GM12878 (cell line): ENCODE data around the gene FAM228B. TPM values are rescaled to one million over a fixed set of nuclear protein-coding genes. Genes with fewer than 3 reads are reported as not detected.
A peak's percentile ranks its signal among the peaks of the same experiment; 100 is the strongest.

ENCODE experiments used
- ATAC-seq: fragments of 200-7000 bp; cut with Tn5 transposase; 3 replicates; pipeline ENCODE4 v1.9.1; 2020; ENCODE audit warnings: mild to moderate bottlenecking, moderate library complexity
- BruUV-seq: library from RNA; stranded (reverse); fragments of 400-500 nt; replicated peaks from 2 replicates; lab custom pipeline; 2021; lab: Mats Ljungman, UMichigan
- CTCF ChIA-PET: fragments of 300-600 bp; sonication (Branson Sonifier 250); formaldehyde crosslinking; extraction: SDS; loops from one replicate; lab custom pipeline; 2021; ENCODE audit warnings: inconsistent platforms; lab: Yijun Ruan, JAX
- POLR2A ChIA-PET: fragments of 350-600 bp; formaldehyde crosslinking; extraction: SDS; loops from one replicate; lab custom pipeline; 2021; ENCODE audit warnings: inconsistent platforms; lab: Charles Lee
- RAD21 ChIA-PET: fragments of 300-600 bp; sonication (Branson Sonifier 250); formaldehyde crosslinking; loops from one replicate; lab custom pipeline; 2023; ENCODE audit warnings: antibody characterized with exemption; ENCODE audit not compliant: unreplicated experiment; lab: Charles Lee
- SMC1A ChIA-PET: fragments of 300-600 bp; sonication (Branson Sonifier 250); formaldehyde crosslinking; loops from one replicate; lab custom pipeline; 2023; ENCODE audit not compliant: unreplicated experiment, uncharacterized antibody; lab: Charles Lee
- DNase-seq: peaks from one replicate; pipeline ENCODE4 v3.0.0-alpha.2; 2011; ENCODE audit warnings: low read depth, low spot score
- FAIRE-seq: peaks from 3 replicates; lab custom pipeline; 2011; peaks lifted over from hg19 to GRCh38; lab: Jason Lieb, UNC
- H2AFZ ChIP-seq: 2 replicates; pipeline ENCODE4 v1.6.0; 2011; ENCODE audit warnings: low read depth, low read length, control low read depth; ENCODE audit not compliant: control insufficient read depth
- H3K27ac ChIP-seq: 2 replicates; pipeline ENCODE4 v1.5.1; 2011; ENCODE audit warnings: control low read depth; ENCODE audit not compliant: control insufficient read depth, insufficient read depth
- H3K27me3 ChIP-seq, 2 experiments: replicated peaks in 1 of 2; 2 replicates each; pipeline versions ENCODE4 v1.6.0 to v1.6.1; 2011; ENCODE audit warnings: low read length in 1 of 2; ENCODE audit not compliant: control insufficient read depth in 2 of 2, insufficient read depth in 2 of 2
- H3K36me3 ChIP-seq, 2 experiments: 2 replicates each; pipeline ENCODE4 v1.5.1; 2011; ENCODE audit warnings: low read length in 1 of 2; ENCODE audit not compliant: control insufficient read depth in 2 of 2, insufficient read depth in 2 of 2
- H3K4me1 ChIP-seq: 2 replicates; pipeline ENCODE4 v1.6.1; 2011; ENCODE audit warnings: mild to moderate bottlenecking, low read length, moderate library complexity, mixed read lengths; ENCODE audit not compliant: control insufficient read depth, insufficient read depth
- H3K4me2 ChIP-seq: 2 replicates; pipeline ENCODE4 v1.6.0; 2011; ENCODE audit warnings: control low read depth; ENCODE audit not compliant: control insufficient read depth, insufficient read depth
- H3K4me3 ChIP-seq: fragments of 200-600 bp; sonication (generic); 2 replicates; pipeline ENCODE4 v1.5.1; 2016
- H3K79me2 ChIP-seq: 2 replicates; pipeline ENCODE4 v1.6.0; 2011; ENCODE audit warnings: low read length; ENCODE audit not compliant: control insufficient read depth, insufficient read depth
- H3K9ac ChIP-seq: 2 replicates; pipeline ENCODE4 v1.8.0; 2011; ENCODE audit warnings: low read length, control low read depth, mixed read lengths; ENCODE audit not compliant: control insufficient read depth, insufficient read depth
- H3K9me3 ChIP-seq: replicated peaks from 3 replicates; pipeline ENCODE4 v1.5.1; 2011; ENCODE audit warnings: mild to moderate bottlenecking, low read length; ENCODE audit not compliant: control insufficient read depth, insufficient read depth
- H4K20me1 ChIP-seq: 2 replicates; pipeline ENCODE4 v1.6.0; 2011; ENCODE audit not compliant: control insufficient read depth, insufficient read depth
- BCL11A ChIP-seq: IDR thresholded peaks from 2 replicates; pipeline ENCODE4 v1.6.1; 2011; ENCODE audit warnings: low read depth, low read length
- BHLHE40 ChIP-seq, 2 experiments: fragments of 450-650 bp in 1 of 2; IDR thresholded peaks; 2 replicates each; pipeline ENCODE4 v1.6.1; 2011 to 2017; ENCODE audit warnings: low read depth in 2 of 2, borderline replicate concordance in 1 of 2, improper control_type of control experiment in 1 of 2, low read length in 1 of 2, mild to moderate bottlenecking in 1 of 2
- CREB1 ChIP-seq: IDR thresholded peaks from 2 replicates; pipeline ENCODE4 v1.6.1; 2012; ENCODE audit warnings: low read depth, mild to moderate bottlenecking, inconsistent platforms
- CREM ChIP-seq: IDR thresholded peaks from 2 replicates; pipeline ENCODE4 v1.6.1; 2014; ENCODE audit warnings: antibody characterized with exemption, low read depth
- ETV6 ChIP-seq, 2 experiments: fragments of 450-650 bp in 1 of 2; IDR thresholded peaks in 1 of 2; conservative IDR thresholded peaks in 1 of 2; 2 replicates each; pipeline ENCODE4 v1.6.1; 2014; ENCODE audit warnings: antibody characterized with exemption in 1 of 2, borderline replicate concordance in 1 of 2, low read depth in 1 of 2, mild to moderate bottlenecking in 1 of 2, moderate library complexity in 1 of 2
- IRF4 ChIP-seq: IDR thresholded peaks from 2 replicates; pipeline ENCODE4 v1.6.1; 2011; ENCODE audit warnings: low read depth, low read length
- JUNB ChIP-seq: IDR thresholded peaks from 2 replicates; pipeline ENCODE4 v1.6.1; 2016; ENCODE audit warnings: antibody characterized with exemption, mild to moderate bottlenecking
- MEF2A ChIP-seq: IDR thresholded peaks from 2 replicates; pipeline ENCODE4 v1.6.1; 2011; ENCODE audit warnings: low read depth, mild to moderate bottlenecking, low read length, moderate library complexity; ENCODE audit not compliant: insufficient read depth
- NFIC ChIP-seq: IDR thresholded peaks from 2 replicates; pipeline ENCODE4 v1.6.1; 2012; ENCODE audit warnings: low read depth, mild to moderate bottlenecking, inconsistent platforms, low read length, moderate library complexity
- POU2F2 ChIP-seq: IDR thresholded peaks from 3 replicates; pipeline ENCODE4 v1.6.1; 2011; ENCODE audit warnings: low read depth, mild to moderate bottlenecking, low read length, borderline replicate concordance
- RFX5 ChIP-seq: IDR thresholded peaks from 2 replicates; pipeline ENCODE4 v1.6.1; 2011; ENCODE audit warnings: low read depth, low read length, improper control_type of control experiment
- TBL1XR1 ChIP-seq: IDR thresholded peaks from 2 replicates; pipeline ENCODE4 v1.6.1; 2012; ENCODE audit warnings: low read depth, low read length, improper control_type of control experiment
- TCF3 ChIP-seq: IDR thresholded peaks from 2 replicates; pipeline ENCODE4 v1.6.1; 2012; ENCODE audit warnings: low read depth, mild to moderate bottlenecking, low read length, borderline replicate concordance; ENCODE audit not compliant: insufficient read depth
- WGBS: methylation state at CpG from one replicate; pipeline ENCODE4 v1.1.6; 2016; ENCODE audit warnings: low lambda C conversion rate; ENCODE audit not compliant: insufficient replicate concordance, insufficient coverage; ENCODE audit errors: missing lambda C conversion rate; 5-methylcytosine and 5-hydroxymethylcytosine counted together
- in situ Hi-C: fragments of 300-500 bp; cut with MboI; formaldehyde crosslinking; loops from 9 replicates; pipeline ENCODE4 v1.14.3; 2018; ENCODE audit warnings: mixed read lengths
- intact Hi-C: fragments of 100-400 bp; cut with micrococcal nuclease; formaldehyde crosslinking; loops from one replicate; pipeline ENCODE4 v1.14.2; 2022; ENCODE audit not compliant: unreplicated experiment
- polyA plus RNA-seq, 11 experiments: library from polyadenylated mRNA; depleted of rRNA in 4 of 11; unstranded in 6 of 11; stranded (reverse) in 5 of 11; fragments of >200 nt; fragmentation: Nextera tagmentation in 4 of 11; fragmentation: Illumina TruSeq in 1 of 11; extraction: Ambion mirVana in 4 of 11; extraction: Trizol in 1 of 11; gene quantifications; 1 replicate in 1 of 11; 2 replicates in 10 of 11; pipeline versions ENCODE4 v1.2.1 to v1.2.3, GENCODE V29; 2011 to 2016; ENCODE audit warnings: inconsistent platforms in 2 of 11, missing spikeins in 2 of 11, low read depth in 1 of 11
- total RNA-seq, 4 experiments: library from RNA; depleted of rRNA in 3 of 4; stranded (reverse); fragments of >200 nt in 3 of 4; fragmentation: Illumina TruSeq in 1 of 4; extraction: Trizol in 1 of 4; gene quantifications; 2 replicates each; pipeline versions ENCODE4 v1.2.1 to v1.2.3, GENCODE V29; 2013 to 2021
- TF ChIP-seq, protein P1 (sequence below): IDR thresholded peaks from 2 replicates; pipeline ENCODE4 v1.6.1; 2012; ENCODE audit warnings: low read length, inconsistent platforms
- TF ChIP-seq, protein P2 (sequence below): fragments of 150-350 bp; IDR thresholded peaks from 2 replicates; pipeline ENCODE4 v1.6.1; 2014; ENCODE audit warnings: mild to moderate bottlenecking, low read depth, low read length

FAM228B gene
- total and polyA plus RNA-seq, 10 of the 15 experiments (the other 5 are each of a cell fraction or from before 2014, with no cell fraction given): 3.9 to 11.0 (median 7.5) TPM

DNA sequence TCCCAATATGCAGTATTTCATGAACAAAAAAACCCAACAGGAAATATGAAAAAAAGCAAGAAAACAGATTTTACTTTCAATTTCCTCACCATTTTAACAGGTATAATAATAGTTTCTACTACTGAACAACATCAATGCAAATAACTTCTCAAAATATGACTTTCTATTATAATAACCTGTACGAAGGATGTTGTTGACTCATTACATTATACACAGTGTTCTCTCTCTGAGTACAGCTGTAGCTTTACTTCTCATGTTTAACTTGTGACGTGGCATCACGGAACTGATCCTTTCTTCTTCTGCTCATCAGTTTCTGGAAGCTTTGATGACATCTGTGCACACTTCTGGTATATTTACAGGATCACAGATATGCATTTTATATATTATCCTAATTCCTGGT, 91.6 kb downstream of the FAM228B start:
- no TSS peak for BruUV-seq
- Histone ChIP-seq H4K20me1 (no peaks in the 10 kb centered on the region), H3K27me3 (no peaks in the 10 kb centered on the region), H3K36me3 (peaks cover 12 to 13% of the 10 kb centered on the region in 2 experiments; a peak in 3 of 4 replicates), H3K27ac (peak overlapping the region; percentile 68), H3K4me3 (no peak overlapping the region), H3K9me3 (no peaks in the 10 kb centered on the region), H3K4me2 (0 out of 2 replicates have a peak overlapping the region, but pooled peaks have one; percentile 13), H2AFZ (no peak overlapping the region), H3K4me1 (peaks cover 9% of the 10 kb centered on the region), H3K9ac (no peak overlapping the region), H3K79me2 (no peaks in the 10 kb centered on the region)
- TF ChIP-seq RFX5 (peak; percentile 70), POU2F2 (no peak), JUNB (peak; percentile 72), CREB1 (peak; percentile 95), BHLHE40 (IDR thresholded peaks at IDR 0.05; ENCODE audit: borderline replicate concordance in 1 of 2, low read depth in 2 of 2, low read length in 1 of 2) (no peak), TBL1XR1 (0 out of 2 replicates have a peak, but pooled peaks have one; percentile 42), ETV6 (conservative IDR thresholded peaks at IDR 0.05 in 1 of 2, IDR thresholded peaks at IDR 0.05 in 1 of 2; ENCODE audit: borderline replicate concordance in 1 of 2, low read depth in 1 of 2) (peak in 1 of 2 experiments; percentile 70; a peak in 1 of 4 replicates), CREM (peak; percentile 93), TCF3 (0 out of 2 replicates have a peak, but pooled peaks have one; percentile 24), IRF4 (peak; percentile 44; the same call in 1 of the 2 replicates), NFIC (peak; percentile 67), MEF2A (0 out of 2 replicates have a peak, but pooled peaks have one; percentile 49), BCL11A (peak; percentile 29; the same call in 1 of the 2 replicates)
- TF ChIP-seq, protein P1, sequence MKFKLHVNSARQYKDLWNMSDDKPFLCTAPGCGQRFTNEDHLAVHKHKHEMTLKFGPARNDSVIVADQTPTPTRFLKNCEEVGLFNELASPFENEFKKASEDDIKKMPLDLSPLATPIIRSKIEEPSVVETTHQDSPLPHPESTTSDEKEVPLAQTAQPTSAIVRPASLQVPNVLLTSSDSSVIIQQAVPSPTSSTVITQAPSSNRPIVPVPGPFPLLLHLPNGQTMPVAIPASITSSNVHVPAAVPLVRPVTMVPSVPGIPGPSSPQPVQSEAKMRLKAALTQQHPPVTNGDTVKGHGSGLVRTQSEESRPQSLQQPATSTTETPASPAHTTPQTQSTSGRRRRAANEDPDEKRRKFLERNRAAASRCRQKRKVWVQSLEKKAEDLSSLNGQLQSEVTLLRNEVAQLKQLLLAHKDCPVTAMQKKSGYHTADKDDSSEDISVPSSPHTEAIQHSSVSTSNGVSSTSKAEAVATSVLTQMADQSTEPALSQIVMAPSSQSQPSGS: peak; percentile 77
- TF ChIP-seq, protein P2, sequence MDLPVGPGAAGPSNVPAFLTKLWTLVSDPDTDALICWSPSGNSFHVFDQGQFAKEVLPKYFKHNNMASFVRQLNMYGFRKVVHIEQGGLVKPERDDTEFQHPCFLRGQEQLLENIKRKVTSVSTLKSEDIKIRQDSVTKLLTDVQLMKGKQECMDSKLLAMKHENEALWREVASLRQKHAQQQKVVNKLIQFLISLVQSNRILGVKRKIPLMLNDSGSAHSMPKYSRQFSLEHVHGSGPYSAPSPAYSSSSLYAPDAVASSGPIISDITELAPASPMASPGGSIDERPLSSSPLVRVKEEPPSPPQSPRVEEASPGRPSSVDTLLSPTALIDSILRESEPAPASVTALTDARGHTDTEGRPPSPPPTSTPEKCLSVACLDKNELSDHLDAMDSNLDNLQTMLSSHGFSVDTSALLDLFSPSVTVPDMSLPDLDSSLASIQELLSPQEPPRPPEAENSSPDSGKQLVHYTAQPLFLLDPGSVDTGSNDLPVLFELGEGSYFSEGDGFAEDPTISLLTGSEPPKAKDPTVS: no peak
- DNase-seq: peak; percentile 48
- 3% methylated on average over 3 of the region's 3 CpGs for WGBS
- RAD21 ChIA-PET: interaction anchor here (1.4 kb wide), 1 partner anchor 390 kb away, joined by 5 read pairs; no protein-coding TSS in a partner anchor
- POLR2A ChIA-PET: no interaction called here
- intact Hi-C loops (no loop called here), in situ Hi-C loops (no loop called here)
- SMC1A ChIA-PET: interaction anchor here (1.3 kb wide), 1 partner anchor 9 kb away, joined by 3 read pairs; no protein-coding TSS in a partner anchor
- CTCF ChIA-PET: interaction anchor here (1.4 kb wide), 1 partner anchor 131 kb away, joined by 3 read pairs; no protein-coding TSS in a partner anchor
- peak; percentile 95 for FAIRE-seq
- ATAC-seq: peak; percentile 96
